ENCODE data around the gene CDS2. TPM values are rescaled to one million over a fixed set of nuclear protein-coding genes. Genes with fewer than 3 reads are reported as not detected.

Gene CDS2
- total and polyA plus RNA-seq, 10 of the 15 experiments (the other 5 are each of a cell fraction or from before 2014, with no cell fraction given) = 11.5 to 94.7 (median 23.1) TPM

GRCh38 chr20:5133998-5134397, 7.2 kb downstream of the CDS2 start:
- ChIA-PET CTCF (interaction anchor here (0.6 to 10.2 kb wide), 5 partner anchors 7 to 154 kb away, joined by 3 to 386 read pairs (median 4); partner anchors contain the start of gene CDS2), SMC1A (ENCODE audit: uncharacterized antibody, unreplicated experiment) (interaction anchor here (1.2 to 2.8 kb wide), 4 partner anchors 11 to 59 kb away, joined by 4 to 7 read pairs (median 4); no protein-coding TSS in a partner anchor), RAD21 (ENCODE audit: unreplicated experiment) (interaction anchor here (2.9 kb wide), 1 partner anchor 7 kb away, joined by 18 read pairs; the partner anchor contains the start of gene CDS2), POLR2A (no interaction called here)
- DNase-seq (ENCODE audit: low read depth, low spot score) (no peak), FAIRE-seq (no peak), ATAC-seq (no peak)
- Histone ChIP-seq H3K27ac (ENCODE audit: control insufficient read depth, insufficient read depth) (no peak overlapping the region), H3K9ac (ENCODE audit: control insufficient read depth, insufficient read depth, low read length) (no peak overlapping the region), H3K36me3 (ENCODE audit: control insufficient read depth in 2 of 2, insufficient read depth in 2 of 2, low read length in 1 of 2) (peaks cover 0 to 4% of the 10 kb centered on the region in 2 experiments; a peak in 1 of 4 replicates), H2AFZ (ENCODE audit: control insufficient read depth, low read depth, low read length) (no peak overlapping the region), H4K20me1 (ENCODE audit: control insufficient read depth, insufficient read depth) (no peaks in the 10 kb centered on the region), H3K4me2 (ENCODE audit: control insufficient read depth, insufficient read depth) (no peak overlapping the region), H3K4me1 (ENCODE audit: control insufficient read depth, insufficient read depth, low read length) (peaks cover 2% of the 10 kb centered on the region; the same call in 1 of the 2 replicates), H3K9me3 (replicated peaks; ENCODE audit: control insufficient read depth, insufficient read depth, low read length) (no peaks in the 10 kb centered on the region), H3K27me3 (replicated peaks in 1 of 2; ENCODE audit: control insufficient read depth in 2 of 2, insufficient read depth in 2 of 2, low read length in 1 of 2) (no peaks in the 10 kb centered on the region), H3K79me2 (ENCODE audit: control insufficient read depth, insufficient read depth, low read length) (peaks cover 22% of the 10 kb centered on the region), H3K4me3 (no peak overlapping the region)
- in situ Hi-C loops (cut with MboI) = no loop called here
- BruUV-seq (replicated peaks) = no TSS peak
- TF ChIP-seq NFYB (IDR thresholded peaks at IDR 0.05; ENCODE audit: insufficient read depth, low read depth, low read length) (no peak), BCLAF1 (IDR thresholded peaks at IDR 0.05) (no peak), NR2C2 (IDR thresholded peaks at IDR 0.05; ENCODE audit: borderline replicate concordance, control insufficient read depth, insufficient read length, low read depth) (no peak), RB1 (IDR thresholded peaks at IDR 0.05; ENCODE audit: borderline replicate concordance) (no peak), POLR2AphosphoS2 (IDR thresholded peaks at IDR 0.05; ENCODE audit: low read depth, low read length) (no peak), BMI1 (IDR thresholded peaks at IDR 0.05; ENCODE audit: borderline replicate concordance) (no peak), SPI1 (IDR thresholded peaks at IDR 0.05; ENCODE audit: borderline replicate concordance, insufficient read depth, low read depth, low read length) (no peak), IRF4 (IDR thresholded peaks at IDR 0.05; ENCODE audit: low read depth, low read length) (no peak), ASH2L (IDR thresholded peaks at IDR 0.05; ENCODE audit: borderline replicate concordance, low read depth) (no peak), FOS (IDR thresholded peaks at IDR 0.05; ENCODE audit: borderline replicate concordance, extremely low read depth, insufficient read length) (no peak), TCF7 (IDR thresholded peaks at IDR 0.05; ENCODE audit: borderline replicate concordance) (no peak), TCF12 (IDR thresholded peaks at IDR 0.05; ENCODE audit: low read depth, low read length) (no peak), CHD4 (IDR thresholded peaks at IDR 0.05) (no peak)
- intact Hi-C loops (cut with micrococcal nuclease; ENCODE audit: unreplicated experiment) = no loop called here
- WGBS (ENCODE audit: insufficient coverage, insufficient replicate concordance, low lambda C conversion rate, missing lambda C conversion rate) = 98% methylated on average over 6 of the region's 6 CpGs

Data from GM12878 (cell line).